ENCODE results near the gene BEAN1.

The BEAN1 gene

GRCh38 chr16:66515596-66516508 lies 88.8 kb downstream of the BEAN1 start:
- peaks cover 32 to 82% (median 81%) of the 10 kb centered on the region in 5 donors for H3K4me1 ChIP-seq (ENCODE audit: control insufficient read depth in 5 of 5, insufficient read depth in 5 of 5, low read length in 5 of 5)
- peak overlapping the region; percentile 100 for H3K27ac ChIP-seq (ENCODE audit: low read depth, low read length)
- peaks cover 0 to 26% (median 12%) of the 10 kb centered on the region in 5 donors for H3K36me3 ChIP-seq (ENCODE audit: control insufficient read depth in 5 of 5, insufficient read depth in 5 of 5, low read length in 5 of 5)
- no peaks in the 10 kb centered on the region for H3K9me3 ChIP-seq (ENCODE audit: control insufficient read depth in 5 of 5, low read length in 5 of 5)
- no peaks in the 10 kb centered on the region for H3K27me3 ChIP-seq (ENCODE audit: control insufficient read depth in 5 of 5, insufficient read depth in 4 of 5, low read length in 5 of 5)
- H3K4me3 ChIP-seq (ENCODE audit: low read depth in 1 of 5, low read length in 5 of 5), result peak overlapping the region in 1 of 5 donors; percentile 47
- peak overlapping the region; percentile 12 to 73 (median 26) for H3K9ac ChIP-seq (ENCODE audit: low read length in 5 of 5)

GRCh38 chr16:66516509-66516807 lies 89.4 kb downstream of the BEAN1 start:
- Histone ChIP-seq H3K4me3 (ENCODE audit: low read depth in 1 of 5, low read length in 5 of 5) (peak overlapping the region in 1 of 5 donors; percentile 47), H3K27ac (ENCODE audit: low read depth, low read length) (peak overlapping the region; percentile 100), H3K27me3 (ENCODE audit: control insufficient read depth in 5 of 5, insufficient read depth in 4 of 5, low read length in 5 of 5) (no peaks in the 10 kb centered on the region), H3K9ac (ENCODE audit: low read length in 5 of 5) (peak overlapping the region; percentile 12 to 73 (median 22)), H3K36me3 (ENCODE audit: control insufficient read depth in 5 of 5, insufficient read depth in 5 of 5, low read length in 5 of 5) (peaks cover 0 to 27% (median 12%) of the 10 kb centered on the region in 5 donors), H3K4me1 (ENCODE audit: control insufficient read depth in 5 of 5, insufficient read depth in 5 of 5, low read length in 5 of 5) (peaks cover 29 to 82% (median 81%) of the 10 kb centered on the region in 5 donors), H3K9me3 (ENCODE audit: control insufficient read depth in 5 of 5, low read length in 5 of 5) (no peaks in the 10 kb centered on the region)

- H3K4me3 ChIP-seq (ENCODE audit: low read depth in 1 of 5, low read length in 5 of 5), result peak overlapping the region; percentile 34 to 63 (median 57)
- peak overlapping the region; percentile 69 to 97 (median 83) for H3K9ac ChIP-seq (ENCODE audit: low read length in 5 of 5)
- H3K9me3 ChIP-seq (ENCODE audit: control insufficient read depth in 5 of 5, low read length in 5 of 5), result no peaks in the 10 kb centered on the region
- no peaks in the 10 kb centered on the region for H3K27me3 ChIP-seq (ENCODE audit: control insufficient read depth in 5 of 5, insufficient read depth in 4 of 5, low read length in 5 of 5)
- H3K36me3 ChIP-seq (ENCODE audit: control insufficient read depth in 5 of 5, insufficient read depth in 5 of 5, low read length in 5 of 5), result peaks cover 0 to 29% (median 12%) of the 10 kb centered on the region in 5 donors
- H3K4me1 ChIP-seq (ENCODE audit: control insufficient read depth in 5 of 5, insufficient read depth in 5 of 5, low read length in 5 of 5), result peaks cover 28 to 82% (median 81%) of the 10 kb centered on the region in 5 donors
- H3K27ac ChIP-seq (ENCODE audit: low read depth, low read length), result peak overlapping the region; percentile 100
Measured at GRCh38 chr16:66516808-66517585, 89.9 kb downstream of the BEAN1 start.

GRCh38 chr16:66517586-66518263 lies 90.6 kb downstream of the BEAN1 start:
- H3K36me3 ChIP-seq (ENCODE audit: control insufficient read depth in 5 of 5, insufficient read depth in 5 of 5, low read length in 5 of 5), result peaks cover 0 to 29% (median 12%) of the 10 kb centered on the region in 5 donors
- H3K9ac ChIP-seq (ENCODE audit: low read length in 5 of 5), result peak overlapping the region; percentile 69 to 97 (median 83)
- H3K27me3 ChIP-seq (ENCODE audit: control insufficient read depth in 5 of 5, insufficient read depth in 4 of 5, low read length in 5 of 5), result no peaks in the 10 kb centered on the region
- H3K4me1 ChIP-seq (ENCODE audit: control insufficient read depth in 5 of 5, insufficient read depth in 5 of 5, low read length in 5 of 5), result peaks cover 30 to 83% (median 81%) of the 10 kb centered on the region in 5 donors
- no peaks in the 10 kb centered on the region for H3K9me3 ChIP-seq (ENCODE audit: control insufficient read depth in 5 of 5, low read length in 5 of 5)
- H3K27ac ChIP-seq (ENCODE audit: low read depth, low read length), result peak overlapping the region; percentile 100
- peak overlapping the region in 4 of 5 donors; percentile 34 to 63 (median 58) for H3K4me3 ChIP-seq (ENCODE audit: low read depth in 1 of 5, low read length in 5 of 5)

GRCh38 chr16:66519482-66520373 lies 92.6 kb downstream of the BEAN1 start:
- Histone ChIP-seq H3K9ac (ENCODE audit: low read length in 5 of 5) (peak overlapping the region in 4 of 5 donors; percentile 14 to 47 (median 33)), H3K36me3 (ENCODE audit: control insufficient read depth in 5 of 5, insufficient read depth in 5 of 5, low read length in 5 of 5) (peaks cover 0 to 27% (median 6%) of the 10 kb centered on the region in 5 donors), H3K27me3 (ENCODE audit: control insufficient read depth in 5 of 5, insufficient read depth in 4 of 5, low read length in 5 of 5) (no peaks in the 10 kb centered on the region), H3K4me3 (ENCODE audit: low read depth in 1 of 5, low read length in 5 of 5) (peak overlapping the region in 1 of 5 donors; percentile 27), H3K27ac (ENCODE audit: low read depth, low read length) (peak overlapping the region; percentile 84), H3K4me1 (ENCODE audit: control insufficient read depth in 5 of 5, insufficient read depth in 5 of 5, low read length in 5 of 5) (peaks cover 31 to 89% (median 86%) of the 10 kb centered on the region in 5 donors), H3K9me3 (ENCODE audit: control insufficient read depth in 5 of 5, low read length in 5 of 5) (no peaks in the 10 kb centered on the region)

GRCh38 chr16:66520406-66521170 lies 93.5 kb downstream of the BEAN1 start:
- peaks cover 0 to 32% (median 11%) of the 10 kb centered on the region in 5 donors for H3K36me3 ChIP-seq (ENCODE audit: control insufficient read depth in 5 of 5, insufficient read depth in 5 of 5, low read length in 5 of 5)
- peak overlapping the region in 3 of 5 donors; percentile 16 to 39 (median 27) for H3K9ac ChIP-seq (ENCODE audit: low read length in 5 of 5)
- peak overlapping the region; percentile 84 for H3K27ac ChIP-seq (ENCODE audit: low read depth, low read length)
- no peaks in the 10 kb centered on the region for H3K9me3 ChIP-seq (ENCODE audit: control insufficient read depth in 5 of 5, low read length in 5 of 5)
- H3K4me3 ChIP-seq (ENCODE audit: low read depth in 1 of 5, low read length in 5 of 5), result peak overlapping the region in 1 of 5 donors; percentile 27
- H3K27me3 ChIP-seq (ENCODE audit: control insufficient read depth in 5 of 5, insufficient read depth in 4 of 5, low read length in 5 of 5), result no peaks in the 10 kb centered on the region
- H3K4me1 ChIP-seq (ENCODE audit: control insufficient read depth in 5 of 5, insufficient read depth in 5 of 5, low read length in 5 of 5), result peaks cover 31 to 92% (median 81%) of the 10 kb centered on the region in 5 donors

GRCh38 chr16:66521252-66521713 lies 94.2 kb downstream of the BEAN1 start:
- H3K4me1 ChIP-seq (ENCODE audit: control insufficient read depth in 5 of 5, insufficient read depth in 5 of 5, low read length in 5 of 5), result peaks cover 28 to 85% (median 74%) of the 10 kb centered on the region in 5 donors
- no peaks in the 10 kb centered on the region for H3K27me3 ChIP-seq (ENCODE audit: control insufficient read depth in 5 of 5, insufficient read depth in 4 of 5, low read length in 5 of 5)
- H3K36me3 ChIP-seq (ENCODE audit: control insufficient read depth in 5 of 5, insufficient read depth in 5 of 5, low read length in 5 of 5), result peaks cover 0 to 35% (median 18%) of the 10 kb centered on the region in 5 donors
- peak overlapping the region in 1 of 5 donors; percentile 37 for H3K9ac ChIP-seq (ENCODE audit: low read length in 5 of 5)
- no peaks in the 10 kb centered on the region for H3K9me3 ChIP-seq (ENCODE audit: control insufficient read depth in 5 of 5, low read length in 5 of 5)
- peak overlapping the region; percentile 84 for H3K27ac ChIP-seq (ENCODE audit: low read depth, low read length)
- H3K4me3 ChIP-seq (ENCODE audit: low read depth in 1 of 5, low read length in 5 of 5), result no peak overlapping the region

- Histone ChIP-seq H3K4me3 (ENCODE audit: low read depth in 1 of 5, low read length in 5 of 5) (peak overlapping the region in 2 of 5 donors; percentile 12 to 17), H3K27me3 (ENCODE audit: control insufficient read depth in 5 of 5, insufficient read depth in 4 of 5, low read length in 5 of 5) (no peaks in the 10 kb centered on the region), H3K9ac (ENCODE audit: low read length in 5 of 5) (peak overlapping the region in 2 of 5 donors; percentile 25 to 37), H3K36me3 (ENCODE audit: control insufficient read depth in 5 of 5, insufficient read depth in 5 of 5, low read length in 5 of 5) (peaks cover 0 to 44% (median 25%) of the 10 kb centered on the region in 5 donors), H3K4me1 (ENCODE audit: control insufficient read depth in 5 of 5, insufficient read depth in 5 of 5, low read length in 5 of 5) (peaks cover 23 to 82% (median 73%) of the 10 kb centered on the region in 5 donors), H3K27ac (ENCODE audit: low read depth, low read length) (peak overlapping the region; percentile 84), H3K9me3 (ENCODE audit: control insufficient read depth in 5 of 5, low read length in 5 of 5) (no peaks in the 10 kb centered on the region)
Measured at GRCh38 chr16:66521951-66522771, 95.1 kb downstream of the BEAN1 start.

All from subcutaneous abdominal adipose tissue (tissue), 5 donors.